GM18868 (cell line): ENCODE results near the gene TRMO.

Source experiments
- ATAC-seq: cut with Tn5 transposase; IDR thresholded peaks from one replicate; pipeline ENCODE4 v1.9.1; 2021; ENCODE audit warnings: mild to moderate bottlenecking, moderate library complexity; ENCODE audit not compliant: unreplicated experiment

TRMO gene

GRCh38 chr9:97940233-97940632 is 17.9 kb upstream of the TRMO start:
- no peak for ATAC-seq

GRCh38 chr9:97938081-97938644 is 15.9 kb upstream of the TRMO start, which contains the start of gene HEMGN:
TSS of gene HEMGN (minus strand) at chr9:97938172. CDS start at chr9:97938136, 36 bp downstream.
- peak; percentile 62 for ATAC-seq

GRCh38 chr9:97936998-97937397 is 14.7 kb upstream of the TRMO start:
- no peak for ATAC-seq

- ATAC-seq = no peak
These were observed 13.0 kb upstream of the TRMO start for GRCh38 chr9:97935276-97935675.

GRCh38 chr9:97934321-97935115 is 12.2 kb upstream of the TRMO start:
- no peak for ATAC-seq

- ATAC-seq = no peak
These were observed 11.1 kb upstream of the TRMO start for GRCh38 chr9:97933297-97933998.

GRCh38 chr9:97930972-97931371 is 8.7 kb upstream of the TRMO start:
- no peak for ATAC-seq

- no peak for ATAC-seq
These were observed 6.8 kb upstream of the TRMO start for GRCh38 chr9:97928986-97929604.

GRCh38 chr9:97925497-97926334 is 3.4 kb upstream of the TRMO start:
- no peak for ATAC-seq

GRCh38 chr9:97924386-97924785 is 2.1 kb upstream of the TRMO start:
- ATAC-seq = no peak

GRCh38 chr9:97923529-97924108 is 1.3 kb upstream of the TRMO start:
- ATAC-seq = peak; percentile 28

GRCh38 chr9:97919217-97919813 is 3.0 kb downstream of the TRMO start:
- ATAC-seq = no peak

- no peak for ATAC-seq
These were observed 3.7 kb downstream of the TRMO start for GRCh38 chr9:97918611-97919010.

GRCh38 chr9:97911970-97912369 is 10.3 kb downstream of the TRMO start:
- no peak for ATAC-seq

- ATAC-seq = no peak
These were observed 10.8 kb downstream of the TRMO start for GRCh38 chr9:97911528-97911927.

- ATAC-seq = no peak
These were observed 11.9 kb downstream of the TRMO start for GRCh38 chr9:97910357-97910756.

GRCh38 chr9:97908705-97909104 is 13.6 kb downstream of the TRMO start:
- no peak for ATAC-seq

GRCh38 chr9:97907632-97908031 is 14.7 kb downstream of the TRMO start:
- ATAC-seq = no peak

GRCh38 chr9:97907046-97907445 is 15.3 kb downstream of the TRMO start:
- ATAC-seq = no peak
